Activated CD4-positive, alpha-beta T cell treated with anti-CD3 and anti-CD28 coated beads, Interleukin-2, amount 50 U/mL, for 48 hours (primary cell): Measurements from ENCODE around the gene ZNF446.
"Not testable (repeated sequence)": the region's sequence is repeated elsewhere in the genome, so short reads cannot be mapped to it uniquely, and the experiment has no call there.

Source experiments
- DNase-seq, 2 experiments: peaks; one replicate each; pipeline ENCODE4 v3.0.0-alpha.2; 2020

The ZNF446 gene

GRCh38 chr19:58470837-58471543 is 5.2 kb upstream of the ZNF446 start:
- DNase-seq: not testable (repeated sequence)

- DNase-seq: no peak
Observed at GRCh38 chr19:58471736-58472135, 4.4 kb upstream of the ZNF446 start.

- no peak for DNase-seq
Observed at GRCh38 chr19:58473775-58474174, 2.4 kb upstream of the ZNF446 start.

GRCh38 chr19:58474291-58474996 is 1.7 kb upstream of the ZNF446 start:
- DNase-seq: no peak

DNA sequence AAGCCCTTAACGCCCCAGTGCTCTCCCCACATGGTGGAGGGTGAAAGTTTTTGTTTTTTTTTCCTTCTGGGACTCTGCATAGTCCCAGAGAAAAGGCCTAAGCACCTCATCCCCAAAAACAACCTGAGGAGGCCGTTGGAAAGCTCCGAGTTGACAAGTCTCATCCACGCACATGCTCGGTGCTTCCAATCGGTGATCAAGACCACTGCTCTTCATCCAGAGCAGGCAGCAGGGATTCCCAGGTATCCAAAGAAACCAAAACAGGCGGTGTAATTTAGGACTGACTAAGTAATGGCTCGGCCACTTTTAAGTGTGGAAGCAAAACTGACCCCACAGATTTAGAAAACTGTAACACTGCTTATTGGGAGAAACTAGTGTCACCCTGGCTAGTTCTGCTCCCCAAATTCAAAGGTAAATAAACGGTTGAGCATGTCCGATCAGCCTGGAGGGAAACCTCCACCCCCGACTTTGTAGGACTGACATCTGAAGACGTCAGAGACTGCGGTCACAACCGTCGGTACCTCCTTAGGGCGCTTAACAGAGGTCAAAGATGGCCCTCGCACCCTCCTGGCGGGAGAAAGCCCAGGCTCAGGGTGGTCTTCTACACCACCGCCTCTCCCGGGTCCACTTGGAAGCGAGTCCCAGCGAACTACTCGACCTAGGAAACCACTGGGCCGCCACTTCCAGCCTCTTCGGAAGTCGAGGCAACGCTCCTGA is 997 bp upstream of the ZNF446 start:
- DNase-seq: no peak

- DNase-seq: peak in 1 of 2 experiments; percentile 29
Observed at GRCh38 chr19:58476498-58477015, 405 bp downstream of the ZNF446 start.

DNA sequence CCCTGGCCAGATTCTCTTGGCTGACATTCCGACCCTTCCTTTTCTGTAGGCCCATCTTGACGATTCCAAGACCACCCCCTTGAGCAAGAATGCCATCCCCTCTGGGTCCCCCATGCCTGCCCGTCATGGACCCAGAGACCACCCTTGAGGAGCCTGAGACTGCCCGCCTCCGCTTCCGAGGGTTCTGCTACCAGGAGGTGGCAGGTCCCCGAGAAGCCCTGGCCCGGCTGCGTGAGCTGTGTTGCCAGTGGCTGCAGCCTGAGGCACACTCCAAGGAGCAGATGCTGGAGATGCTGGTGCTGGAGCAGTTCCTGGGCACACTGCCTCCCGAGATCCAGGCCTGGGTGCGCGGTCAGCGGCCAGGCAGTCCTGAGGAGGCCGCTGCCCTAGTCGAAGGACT is 978 bp downstream of the ZNF446 start:
- no peak for DNase-seq

- DNase-seq: no peak
Observed at GRCh38 chr19:58477871-58478270, 1.7 kb downstream of the ZNF446 start.

GRCh38 chr19:58479303-58479702 is 3.2 kb downstream of the ZNF446 start:
- no peak for DNase-seq

- no peak for DNase-seq
Observed at GRCh38 chr19:58479736-58480480, 3.8 kb downstream of the ZNF446 start.

DNA sequence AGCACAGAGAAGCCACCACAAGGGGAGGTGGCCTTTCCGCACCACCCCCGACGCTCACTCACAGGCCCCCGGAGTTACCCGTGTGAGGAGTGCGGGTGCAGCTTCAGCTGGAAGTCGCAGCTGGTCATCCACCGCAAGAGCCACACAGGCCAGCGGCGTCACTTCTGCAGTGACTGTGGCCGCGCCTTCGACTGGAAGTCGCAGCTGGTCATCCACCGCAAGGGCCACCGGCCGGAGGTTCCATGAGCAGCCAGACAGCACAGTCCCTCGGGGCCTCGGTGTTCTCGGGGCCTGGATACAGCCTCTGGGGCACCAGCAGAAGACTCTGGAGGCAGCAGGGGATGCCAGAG is 4.3 kb downstream of the ZNF446 start:
- DNase-seq: no peak

DNA sequence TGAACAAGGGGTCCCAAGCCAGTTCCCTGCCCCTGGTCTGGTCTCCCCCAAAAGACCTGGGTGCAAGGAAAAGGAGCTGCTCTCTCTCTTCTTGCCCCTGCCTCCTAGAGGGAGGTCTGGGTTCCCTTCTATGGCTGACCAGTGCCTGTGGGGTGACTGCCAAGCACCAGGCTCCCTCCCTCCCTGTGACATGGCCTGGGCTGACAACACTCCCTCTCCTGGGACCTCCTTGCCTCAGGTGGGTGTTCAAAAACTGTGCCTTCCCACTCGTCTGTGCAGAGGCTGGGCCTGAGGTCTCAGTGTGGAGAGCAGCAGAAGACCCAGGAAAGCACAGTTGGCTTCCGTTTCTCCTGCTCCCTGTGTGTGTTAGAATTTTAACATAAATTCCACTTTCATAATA is 4.7 kb downstream of the ZNF446 start:
- DNase-seq: no peak

- no peak for DNase-seq
Observed at GRCh38 chr19:58482372-58482771, 6.2 kb downstream of the ZNF446 start.

DNA sequence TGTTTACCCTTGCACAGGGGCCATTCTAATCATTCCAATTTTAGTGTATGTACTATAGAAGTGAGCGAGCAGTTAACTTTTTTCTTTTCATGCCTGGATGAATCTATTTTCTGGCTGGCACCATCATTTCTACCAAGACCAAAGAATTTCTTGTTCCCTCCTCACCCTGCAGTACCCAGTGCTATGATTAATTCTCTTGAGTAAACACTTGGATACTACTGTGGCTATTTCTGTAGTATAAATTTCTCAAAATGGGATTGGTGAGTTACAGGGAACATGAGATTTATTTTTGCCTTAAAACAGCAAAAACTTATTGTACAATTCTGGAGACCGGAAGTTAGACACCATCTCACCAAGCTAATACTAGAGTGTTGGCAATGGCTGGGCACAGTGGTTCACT is 7.6 kb downstream of the ZNF446 start:
- no peak for DNase-seq

DNA sequence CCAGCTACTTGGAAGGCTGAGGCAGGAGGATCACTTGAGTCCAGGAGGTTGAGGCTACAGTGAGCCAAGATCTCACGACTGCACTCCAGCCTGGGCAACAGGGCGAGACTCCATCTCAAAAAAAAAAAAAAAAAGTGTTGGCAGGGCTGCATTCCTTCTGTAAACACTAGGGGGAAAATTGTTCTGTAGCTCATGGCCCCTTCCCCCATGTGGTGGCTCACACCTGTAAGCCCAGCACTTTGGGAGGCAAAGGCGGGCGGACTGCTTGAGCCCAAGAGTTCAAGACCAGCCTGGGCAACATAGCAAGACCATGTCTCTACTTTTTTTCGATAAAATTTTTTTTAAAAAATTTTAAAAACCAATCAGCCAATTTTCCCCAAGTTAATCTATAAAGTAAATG is 8.2 kb downstream of the ZNF446 start:
- DNase-seq: not testable (repeated sequence)

GRCh38 chr19:58491393-58491792 is 15.2 kb downstream of the ZNF446 start:
- DNase-seq: no peak

DNA sequence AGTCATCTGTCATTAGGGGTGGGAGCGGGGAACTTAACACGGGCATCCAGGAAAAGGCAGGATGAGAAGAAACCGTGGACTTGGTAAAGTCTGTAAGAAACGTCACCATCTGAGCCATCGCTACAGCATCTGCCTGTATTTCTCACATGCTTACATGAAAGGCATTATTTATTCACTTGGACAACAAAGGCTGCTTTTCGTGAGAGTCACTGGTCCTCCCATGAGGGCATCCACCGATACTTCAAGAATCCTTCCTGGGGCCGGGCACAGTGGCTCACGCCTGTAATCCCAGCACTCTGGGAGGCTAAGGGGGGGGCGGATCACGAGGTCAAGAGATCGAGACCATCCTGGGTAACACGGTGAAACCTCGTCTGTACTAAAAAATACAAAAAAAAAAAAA is 16.1 kb downstream of the ZNF446 start:
- DNase-seq: no peak

GRCh38 chr19:58497634-58498170 is 21.6 kb downstream of the ZNF446 start:
- DNase-seq: no peak

GRCh38 chr19:58498316-58499020 is 22.3 kb downstream of the ZNF446 start:
- DNase-seq: no peak

GRCh38 chr19:58499021-58499927 is 23.1 kb downstream of the ZNF446 start:
- DNase-seq: peak; percentile 100

GRCh38 chr19:58500242-58500641 is 24.1 kb downstream of the ZNF446 start:
- DNase-seq: no peak
